SK-N-SH (cell line): Measurements from ENCODE around the gene OR2H2. TPM values are rescaled to one million over a fixed set of nuclear protein-coding genes. Genes with fewer than 3 reads are reported as not detected.

Source experiments
- CTCF ChIA-PET: fragments of 300-600, 350-600 bp; formaldehyde crosslinking; extraction: SDS; loops from one replicate; lab custom pipeline; 2021; lab: Yijun Ruan, JAX
- POLR2A ChIA-PET: fragments of 350-600 bp; sonication (Branson Sonifier 250); formaldehyde crosslinking; extraction: SDS; loops from one replicate; lab custom pipeline; 2020; ENCODE audit warnings: antibody characterized with exemption, inconsistent platforms; lab: Yijun Ruan, JAX
- DNase-seq: peaks from one replicate; pipeline ENCODE4 v3.0.0; 2012
- H2AFZ ChIP-seq: fragments of 200-600 bp; sonication (generic); 2 replicates; pipeline ENCODE4 v1.8.1; 2016; ENCODE audit warnings: antibody characterized with exemption, mild to moderate bottlenecking, low read depth
- H3F3A ChIP-seq: fragments of 200-600 bp; sonication (generic); replicated peaks from 2 replicates; pipeline ENCODE3; 2016; ENCODE audit warnings: antibody characterized with exemption, mild to moderate bottlenecking; ENCODE audit not compliant: insufficient read depth
- H3K27ac ChIP-seq, 2 experiments: fragments of 200-500 bp in 1 of 2; fragments of 200-600 bp in 1 of 2; sonication (Bioruptor generic) in 1 of 2; sonication (generic), shearing (Covaris generic) in 1 of 2; 2 replicates each; pipeline versions ENCODE4 v1.5.1 to v1.6.1; 2014 to 2016; ENCODE audit warnings: low read depth in 2 of 2, inconsistent platforms in 1 of 2, low read length in 1 of 2, mild to moderate bottlenecking in 1 of 2, mixed read lengths in 1 of 2
- H3K27me3 ChIP-seq: fragments of 200-600 bp; sonication (generic), shearing (Covaris generic); 2 replicates; pipeline ENCODE4 v1.6.1; 2016; ENCODE audit warnings: mixed run types; ENCODE audit not compliant: insufficient read depth
- H3K36me3 ChIP-seq, 2 experiments: fragments of 200-500 bp in 1 of 2; fragments of 200-600 bp in 1 of 2; sonication (Bioruptor generic) in 1 of 2; sonication (generic) in 1 of 2; replicated peaks in 1 of 2; 2 replicates each; pipeline versions ENCODE3 to v1.5.1; 2014 to 2016; ENCODE audit warnings: low read length in 1 of 2, mild to moderate bottlenecking in 1 of 2; ENCODE audit not compliant: insufficient read depth in 2 of 2, control insufficient read depth in 1 of 2
- H3K4me1 ChIP-seq, 2 experiments: fragments of 200-500 bp in 1 of 2; fragments of 200-600 bp in 1 of 2; sonication (Bioruptor generic) in 1 of 2; sonication (generic), shearing (Covaris generic) in 1 of 2; 2 replicates each; pipeline versions ENCODE4 v1.5.1 to v1.6.1; 2014 to 2016; ENCODE audit warnings: low read depth in 1 of 2, low read length in 1 of 2, mixed run types in 1 of 2; ENCODE audit not compliant: insufficient read depth in 2 of 2, control insufficient read depth in 1 of 2
- H3K4me2 ChIP-seq: fragments of 200-600 bp; sonication (generic), shearing (Covaris generic); 2 replicates; pipeline ENCODE4 v1.6.1; 2017; ENCODE audit warnings: mixed run types
- H3K4me3 ChIP-seq, 2 experiments: fragments of 200-500 bp in 1 of 2; fragments of 200-600 bp in 1 of 2; sonication (Bioruptor generic) in 1 of 2; sonication (generic), shearing (Covaris generic) in 1 of 2; 2 replicates each; pipeline versions ENCODE4 v1.5.1 to v1.8.1; 2014 to 2016; ENCODE audit warnings: low read depth in 2 of 2, inconsistent platforms in 1 of 2, low read length in 1 of 2, mild to moderate bottlenecking in 1 of 2, mixed read lengths in 1 of 2, moderate library complexity in 1 of 2
- H3K79me2 ChIP-seq: fragments of 200-600 bp; sonication (generic); 2 replicates; pipeline ENCODE4 v1.8.1; 2017; ENCODE audit warnings: mild to moderate bottlenecking; ENCODE audit not compliant: insufficient read depth
- H3K9ac ChIP-seq: fragments of 200-600 bp; sonication (generic); 2 replicates; pipeline ENCODE4 v1.6.1; 2017; ENCODE audit warnings: mixed run types
- H3K9me2 ChIP-seq: fragments of 200-600 bp; sonication (generic); 2 replicates; pipeline ENCODE4 v1.6.1; 2017; ENCODE audit warnings: mixed run types
- H3K9me3 ChIP-seq: fragments of 200-600 bp; sonication (generic); 2 replicates; pipeline ENCODE4 v1.6.1; 2017; ENCODE audit warnings: mixed run types, mild to moderate bottlenecking, moderate library complexity
- H4K20me1 ChIP-seq: fragments of 200-600 bp; sonication (generic); 2 replicates; pipeline ENCODE4 v1.6.1; 2017; ENCODE audit warnings: mild to moderate bottlenecking, mixed run types; ENCODE audit not compliant: insufficient read depth
- CHD2 ChIP-seq: fragments of 150-350 bp; IDR thresholded peaks from 2 replicates; pipeline ENCODE4 v1.6.1; 2018; ENCODE audit warnings: low read length; ENCODE audit not compliant: partially characterized antibody
- CTCF ChIP-seq: fragments of 200-600 bp; sonication (generic); IDR thresholded peaks from 2 replicates; pipeline ENCODE4 v1.6.1; 2017; ENCODE audit warnings: antibody characterized with exemption, mild to moderate bottlenecking, moderate library complexity
- EP300 ChIP-seq, 2 experiments: IDR thresholded peaks; 2 replicates each; pipeline versions ENCODE4 v1.4.0 to v1.6.1; 2012; ENCODE audit warnings: borderline replicate concordance in 1 of 2, low read depth in 1 of 2, low read length in 1 of 2
- FOSL2 ChIP-seq: IDR thresholded peaks from 2 replicates; pipeline ENCODE4 v1.4.0; 2012; ENCODE audit warnings: low read depth, mild to moderate bottlenecking, moderate library complexity, borderline replicate concordance
- FOXJ3 ChIP-seq: sonication (generic); formaldehyde crosslinking; IDR thresholded peaks from 2 replicates; pipeline ENCODE4 v1.5.1; 2020; ENCODE audit warnings: mild to moderate bottlenecking, missing genetic modification reagents
- GABPA ChIP-seq: IDR thresholded peaks from 2 replicates; pipeline ENCODE4 v1.4.0; 2012; ENCODE audit warnings: low read depth, mild to moderate bottlenecking
- MXI1 ChIP-seq: IDR thresholded peaks from 2 replicates; pipeline ENCODE4 v1.6.1; 2012; ENCODE audit warnings: mild to moderate bottlenecking, low read depth, low read length, improper control_type of control experiment
- RAD21 ChIP-seq: IDR thresholded peaks from 2 replicates; pipeline ENCODE4 v1.6.1; 2012; ENCODE audit warnings: mild to moderate bottlenecking, low read length
- SIN3A ChIP-seq: IDR thresholded peaks from 2 replicates; pipeline ENCODE4 v1.6.1; 2012; ENCODE audit warnings: low read depth, mild to moderate bottlenecking, low read length, moderate library complexity, borderline replicate concordance
- TEAD4 ChIP-seq: IDR thresholded peaks from 2 replicates; pipeline ENCODE4 v1.4.0; 2012; ENCODE audit warnings: mild to moderate bottlenecking, borderline replicate concordance; ENCODE audit not compliant: insufficient read depth
- USF1 ChIP-seq: IDR thresholded peaks from 2 replicates; pipeline ENCODE4 v1.4.0; 2012; ENCODE audit warnings: low read depth, borderline replicate concordance
- ZBTB33 ChIP-seq: IDR thresholded peaks from 2 replicates; pipeline ENCODE4 v1.4.0; 2012; ENCODE audit warnings: low read depth, borderline replicate concordance
- WGBS: methylation state at CpG from one replicate; pipeline ENCODE4 v1.1.6; 2017; ENCODE audit warnings: low lambda C conversion rate; 5-methylcytosine and 5-hydroxymethylcytosine counted together
- polyA plus RNA-seq, 3 experiments: library from polyadenylated mRNA; depleted of rRNA; stranded (reverse); fragments of >200 nt; gene quantifications; 2 replicates each; pipeline ENCODE4 v1.2.3, GENCODE V29; 2012

The OR2H2 gene
- polyA plus RNA-seq, 1 of the 3 experiments (the other 2 are of a cell fraction): not detected

- TF ChIP-seq ZBTB33 (no peak), RAD21 (no peak)
- TF ChIP-seq, all 33 proteins: peak for 0
These were observed 11.5 kb downstream of the OR2H2 start (continued) for GRCh38 chr6:29596381-29596900.

GRCh38 chr6:29597184-29597583 lies 12.3 kb downstream of the OR2H2 start:
- ChIA-PET POLR2A (interaction anchor here (0.6 kb wide), 1 partner anchor 218 kb away, joined by 3 read pairs; no protein-coding TSS in a partner anchor), CTCF (interaction anchor here (1.1 to 3.4 kb wide), 2 partner anchors 8 to 31 kb away, joined by 3 to 22 read pairs; no protein-coding TSS in a partner anchor)
- H4K20me1 ChIP-seq: no peaks in the 10 kb centered on the region
- no peaks in the 10 kb centered on the region for H3K9me2 ChIP-seq
- H3F3A ChIP-seq: no peaks in the 10 kb centered on the region
- WGBS: 48% methylated on average over 2 of the region's 2 CpGs
- DNase-seq: no peak
- H3K27ac ChIP-seq: no peak overlapping the region
- no peak overlapping the region for H3K9ac ChIP-seq
- no peaks in the 10 kb centered on the region; a peak in 1 of 4 replicates for H3K4me1 ChIP-seq
- 0 out of 2 replicates have a peak, but pooled peaks cover 11% of the 10 kb centered on the region for H3K27me3 ChIP-seq
- no peak overlapping the region for H3K4me3 ChIP-seq
- peaks cover 1 to 5% of the 10 kb centered on the region in 2 experiments for H3K36me3 ChIP-seq
- no peak overlapping the region for H2AFZ ChIP-seq
- TF ChIP-seq USF1: no peak
- no peak for TF ChIP-seq MXI1
- TF ChIP-seq FOSL2: no peak
- no peak for TF ChIP-seq TEAD4
- TF ChIP-seq CHD2: no peak
- TF ChIP-seq EP300 (IDR thresholded peaks at IDR 0.05; ENCODE audit: borderline replicate concordance in 1 of 2, low read depth in 1 of 2, low read length in 1 of 2): no peak
- TF ChIP-seq GABPA: no peak
- no peak for TF ChIP-seq RAD21
- no peak for TF ChIP-seq CTCF
- no peak for TF ChIP-seq SIN3A
- no peak for TF ChIP-seq ZBTB33
- no peak for TF ChIP-seq FOXJ3
- no peaks in the 10 kb centered on the region for H3K9me3 ChIP-seq
- H3K4me2 ChIP-seq: no peak overlapping the region
- H3K79me2 ChIP-seq: no peaks in the 10 kb centered on the region
